Activated CD8-positive, alpha-beta memory T cell treated with anti-CD3 and anti-CD28 coated beads, Interleukin-2, amount 50 U/mL, for 1 hour (primary cell): ENCODE data around the gene MAPK14.
"Not testable (repeated sequence)": the region's sequence is repeated elsewhere in the genome, so short reads cannot be mapped to it uniquely, and the experiment has no call there.

ENCODE experiments used
- DNase-seq: peaks from one replicate; pipeline ENCODE4 v3.0.0-alpha.2; 2020; ENCODE audit errors: extremely low read depth

MAPK14 gene

DNA sequence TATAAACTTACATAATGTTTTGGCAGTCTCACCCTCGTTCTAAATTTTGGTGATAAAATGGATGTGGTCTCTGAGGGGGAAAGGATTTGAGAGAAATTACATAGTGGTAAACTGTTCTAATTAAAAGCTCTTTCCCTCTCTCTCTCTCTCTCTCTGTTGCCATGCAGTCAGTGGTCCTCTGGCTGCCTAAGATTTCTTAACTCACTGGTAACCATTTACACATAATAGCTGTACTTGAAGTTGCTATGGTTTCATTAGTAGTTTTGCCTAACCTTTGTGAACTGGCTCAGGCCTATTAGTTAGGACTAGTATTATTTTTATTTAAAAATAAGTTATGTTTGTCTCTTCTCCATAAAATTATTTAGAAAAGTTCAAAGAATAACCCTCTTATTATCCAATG lies 42.0 kb downstream of the MAPK14 start:
- no peak for DNase-seq

DNA sequence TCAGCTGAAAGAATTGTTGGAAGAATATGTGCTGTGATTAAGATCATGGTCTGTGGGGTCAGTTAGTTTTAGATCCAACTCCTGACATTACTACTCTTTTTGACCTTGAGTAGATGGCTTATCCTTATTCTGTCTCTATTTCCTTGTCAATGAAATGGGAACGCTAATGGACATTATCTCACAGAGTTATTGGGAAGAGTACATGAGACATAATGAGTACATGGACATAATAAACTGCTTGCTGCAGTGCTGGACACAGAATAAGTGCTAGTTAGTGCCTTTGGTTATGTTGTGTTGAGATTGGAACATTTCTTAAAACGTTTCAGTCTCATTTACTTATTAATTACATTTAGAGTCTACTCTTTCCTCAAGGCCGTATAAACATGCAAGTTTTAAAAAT lies 42.6 kb downstream of the MAPK14 start:
- no peak for DNase-seq

DNA sequence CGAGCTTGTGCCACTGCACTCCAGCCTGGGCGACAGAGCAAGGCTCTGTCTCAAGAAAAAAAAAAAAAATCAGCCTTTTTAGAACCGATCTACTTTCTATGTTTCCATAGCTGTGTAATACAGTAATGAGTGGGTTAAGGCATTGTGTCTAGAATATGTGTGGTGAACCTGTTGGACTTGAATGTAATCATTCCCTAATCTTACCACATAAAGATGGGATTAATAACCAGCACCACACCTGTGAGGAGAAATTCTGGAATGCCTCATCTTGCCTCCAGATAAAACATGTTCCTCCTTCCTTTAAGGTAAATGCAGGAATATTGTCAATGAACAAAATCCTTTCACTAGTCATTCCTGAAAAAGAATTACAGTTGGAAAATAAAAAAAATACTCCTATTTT lies 43.7 kb downstream of the MAPK14 start:
- DNase-seq: no peak

DNA sequence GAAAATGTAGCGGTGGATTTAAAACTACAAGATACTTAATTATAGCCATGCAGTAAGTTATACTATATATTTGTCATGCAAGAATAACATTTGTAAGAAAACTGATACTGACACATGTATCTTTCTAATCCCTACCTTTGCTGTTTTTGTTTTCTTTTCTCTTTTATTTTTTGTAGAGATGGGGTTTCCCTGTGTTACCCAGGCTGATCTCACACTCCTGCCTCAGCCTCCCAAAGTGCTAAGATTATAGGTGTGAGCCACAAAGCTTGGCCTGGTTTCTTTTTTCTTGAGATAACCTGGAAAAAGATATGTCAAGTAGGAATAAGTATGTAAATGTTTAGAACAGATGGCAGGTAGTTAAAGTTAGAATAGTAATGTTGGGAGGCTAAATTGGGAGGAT lies 44.1 kb downstream of the MAPK14 start:
- DNase-seq: no peak

DNA sequence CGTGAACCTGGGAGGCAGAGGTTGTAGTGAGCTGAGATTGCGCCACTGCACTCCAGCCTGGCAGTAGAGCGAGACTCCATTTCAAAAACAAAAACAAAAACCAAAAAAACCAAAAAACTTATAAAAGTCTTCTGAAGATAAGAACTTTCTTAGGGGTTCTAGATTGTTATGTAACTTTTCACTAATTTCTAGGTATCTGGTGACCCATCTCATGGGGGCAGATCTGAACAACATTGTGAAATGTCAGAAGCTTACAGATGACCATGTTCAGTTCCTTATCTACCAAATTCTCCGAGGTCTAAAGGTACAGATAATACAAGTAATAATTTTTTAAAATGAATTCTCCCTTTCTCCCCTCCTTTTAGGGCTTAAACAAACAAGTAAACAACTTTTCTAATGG lies 45.1 kb downstream of the MAPK14 start:
- DNase-seq: no peak

DNA sequence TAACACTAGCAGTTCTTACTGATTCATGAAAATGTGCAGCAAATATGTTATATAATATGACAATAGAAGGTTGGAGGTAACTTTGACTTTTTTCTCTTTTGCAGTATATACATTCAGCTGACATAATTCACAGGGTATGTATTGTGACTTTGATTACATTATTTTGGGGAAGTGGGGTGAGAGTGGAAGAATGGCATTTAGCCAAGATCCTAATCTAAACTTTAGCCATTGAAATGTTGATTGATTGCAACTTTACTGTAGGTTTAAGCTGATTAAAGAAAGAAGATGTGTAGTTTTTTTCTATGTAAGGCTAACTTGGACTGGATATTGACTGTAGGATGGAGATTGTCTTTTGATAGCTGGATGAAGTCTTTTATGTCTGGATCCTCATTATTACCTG lies 46.0 kb downstream of the MAPK14 start:
- DNase-seq: no peak

DNA sequence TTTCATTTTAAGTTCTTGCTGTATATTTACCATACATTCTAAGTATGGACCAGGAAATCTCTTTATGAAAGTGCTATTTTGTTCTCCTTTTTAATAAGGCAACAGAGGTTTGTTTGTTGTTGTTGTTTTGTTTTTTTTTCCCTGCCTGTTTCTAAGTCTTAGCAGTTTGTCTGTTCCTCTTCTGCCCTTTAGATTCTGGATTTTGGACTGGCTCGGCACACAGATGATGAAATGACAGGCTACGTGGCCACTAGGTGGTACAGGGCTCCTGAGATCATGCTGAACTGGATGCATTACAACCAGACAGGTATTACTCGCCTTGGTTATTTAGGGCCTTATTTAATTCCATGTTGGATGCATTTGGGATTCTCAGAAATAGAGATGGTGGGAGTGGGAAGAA lies 48.0 kb downstream of the MAPK14 start:
- no peak for DNase-seq

DNA sequence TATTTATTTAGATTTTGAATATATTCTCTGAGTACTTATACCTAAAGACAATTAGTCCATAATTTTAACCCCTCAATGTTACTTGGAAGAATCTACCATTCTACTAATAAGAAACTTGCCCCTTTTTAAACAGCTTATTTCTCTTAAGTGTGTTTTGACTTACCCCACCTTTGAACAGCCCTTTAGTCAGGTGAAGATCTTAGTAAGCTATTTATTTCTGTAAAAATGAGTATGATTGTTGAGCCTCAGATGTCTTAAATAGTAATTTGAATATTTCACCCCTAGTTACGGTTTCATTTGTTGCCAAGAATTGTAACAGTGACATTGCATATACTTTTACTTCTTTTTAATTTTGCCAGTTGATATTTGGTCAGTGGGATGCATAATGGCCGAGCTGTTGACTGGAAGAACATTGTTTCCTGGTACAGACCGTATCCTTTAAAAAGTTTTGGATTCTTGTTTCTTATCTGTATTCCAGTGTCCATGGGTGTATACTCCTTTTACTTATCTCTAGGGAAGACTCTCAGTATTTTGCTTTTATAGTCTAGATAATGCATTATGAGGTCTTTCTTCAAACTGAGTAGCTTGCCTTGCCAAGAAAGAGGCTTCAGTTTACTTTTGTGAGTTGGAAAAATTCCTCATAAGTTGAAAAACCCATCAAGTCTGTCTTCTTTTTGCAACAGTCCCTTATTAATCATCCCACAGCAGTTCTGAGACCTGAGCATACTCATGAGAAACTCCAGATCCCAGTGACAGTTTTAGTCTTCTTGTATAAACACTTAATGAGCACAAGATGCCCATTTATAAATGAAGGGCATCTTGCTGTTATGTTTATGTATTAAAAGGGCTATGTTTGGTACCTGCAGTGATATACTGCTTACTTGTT lies 48.8 kb downstream of the MAPK14 start:
- DNase-seq: no peak

DNA sequence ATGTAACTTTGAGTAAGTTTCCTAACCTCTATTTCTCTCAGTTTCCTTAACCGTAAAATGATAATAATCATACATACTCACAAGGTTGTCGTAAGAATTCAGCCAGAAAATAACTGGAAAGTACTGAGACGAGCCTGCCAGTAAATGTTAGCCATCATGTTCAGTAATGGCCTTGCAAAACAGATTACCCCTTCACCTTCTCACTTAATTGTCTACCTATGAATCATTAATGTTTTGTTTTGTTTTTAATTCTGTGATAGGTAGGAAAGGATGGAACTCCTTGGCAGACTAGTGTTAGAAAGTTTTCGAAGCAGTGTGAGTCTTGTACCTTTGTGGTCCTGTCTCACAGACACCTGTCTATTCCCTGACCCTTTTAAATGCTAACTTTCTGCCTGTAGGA lies 50.6 kb downstream of the MAPK14 start:
- no peak for DNase-seq

DNA sequence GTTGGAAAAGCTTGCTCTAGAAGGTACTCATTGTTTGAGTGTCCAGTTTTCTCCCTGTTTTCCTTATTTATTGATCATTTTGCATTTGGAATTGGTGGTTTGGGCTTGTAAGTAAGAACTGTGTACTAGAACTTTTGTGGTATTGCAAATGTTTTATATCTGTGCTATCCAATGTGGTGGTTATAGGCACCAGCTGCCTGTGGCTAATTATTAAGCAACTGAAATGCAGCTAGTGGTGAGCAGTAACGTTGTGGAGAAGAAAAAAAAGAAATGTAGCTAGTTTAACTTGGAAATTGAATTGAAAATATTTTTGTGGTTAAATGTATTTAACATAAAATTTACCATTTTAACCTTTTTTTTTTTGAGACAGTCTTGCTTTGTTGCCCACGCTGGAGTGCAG lies 52.0 kb downstream of the MAPK14 start:
- no peak for DNase-seq

DNA sequence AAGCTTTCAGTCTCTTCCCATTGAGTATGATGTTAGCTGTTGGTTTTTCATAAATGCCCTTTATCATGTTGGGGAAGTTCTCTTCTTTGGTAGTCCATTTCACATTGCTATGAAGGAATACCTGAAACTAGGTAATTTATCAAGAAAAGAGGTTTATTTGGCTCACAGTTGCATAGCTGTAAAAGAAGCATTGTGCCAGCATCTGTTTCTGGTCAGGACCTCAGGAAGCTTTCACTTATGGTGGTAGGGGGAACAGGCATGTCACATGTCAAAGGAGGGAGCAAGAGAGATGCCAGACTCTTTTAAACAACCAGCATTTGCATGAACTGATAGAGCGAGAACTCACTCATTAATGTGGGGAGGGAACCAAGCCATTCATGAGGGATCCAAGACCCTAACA lies 54.7 kb downstream of the MAPK14 start:
- DNase-seq: no peak

DNA sequence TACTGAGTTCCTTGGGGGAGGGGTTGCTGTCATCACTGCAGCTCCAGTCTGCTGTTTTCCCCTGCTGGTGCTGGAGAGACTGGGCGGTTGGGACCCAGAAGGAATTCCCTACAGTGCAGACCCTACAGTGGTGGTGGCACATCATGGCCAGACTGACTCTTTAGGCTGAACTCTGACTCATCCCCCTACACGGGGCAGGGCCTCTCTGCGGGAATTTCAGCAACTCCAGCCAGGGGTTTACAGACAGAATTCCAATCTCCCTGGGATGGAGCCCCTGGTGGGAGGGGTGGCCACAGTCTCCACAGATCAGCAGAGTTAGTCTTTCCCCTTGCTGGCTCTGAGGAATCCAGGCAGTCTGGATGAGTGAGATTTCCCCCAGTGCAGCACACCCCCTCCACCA lies 55.8 kb downstream of the MAPK14 start:
- no peak for DNase-seq

DNA sequence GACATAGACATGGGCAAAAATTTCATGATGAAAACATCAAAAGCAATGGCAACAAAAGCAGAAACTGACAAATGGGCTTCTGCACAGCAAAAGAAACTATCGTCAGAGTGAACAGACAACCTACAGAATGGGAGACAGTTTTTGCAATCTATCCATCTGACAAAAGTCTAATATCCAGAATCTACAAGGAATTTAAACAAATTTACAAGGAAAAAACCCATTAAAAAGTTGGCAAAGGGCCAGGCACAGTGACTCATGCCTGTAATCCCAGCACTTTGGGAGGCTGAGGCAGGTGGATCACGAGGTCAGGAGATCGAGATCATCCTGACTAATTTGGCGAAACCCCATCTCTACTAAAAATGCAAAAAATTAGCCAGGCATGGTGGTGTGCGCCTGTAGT lies 60.6 kb downstream of the MAPK14 start:
- not testable (repeated sequence) for DNase-seq

DNA sequence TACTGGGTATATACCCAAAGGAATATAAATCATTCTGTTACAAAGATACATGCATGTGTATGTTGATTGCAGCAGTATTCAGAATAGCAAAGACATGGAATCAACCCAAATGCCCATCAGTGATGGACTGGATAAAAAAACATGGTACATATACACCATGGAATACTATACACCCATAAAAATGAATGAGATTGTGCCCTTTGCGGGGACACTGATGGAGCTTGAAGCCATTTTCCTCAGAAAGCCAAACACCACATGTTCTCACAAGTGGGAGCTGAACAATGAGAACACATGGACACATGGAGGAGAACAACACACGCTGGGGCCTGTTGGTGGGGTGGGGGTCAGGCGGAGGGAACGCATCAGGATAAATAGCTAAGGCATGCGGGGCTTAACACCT lies 61.4 kb downstream of the MAPK14 start:
- no peak for DNase-seq

DNA sequence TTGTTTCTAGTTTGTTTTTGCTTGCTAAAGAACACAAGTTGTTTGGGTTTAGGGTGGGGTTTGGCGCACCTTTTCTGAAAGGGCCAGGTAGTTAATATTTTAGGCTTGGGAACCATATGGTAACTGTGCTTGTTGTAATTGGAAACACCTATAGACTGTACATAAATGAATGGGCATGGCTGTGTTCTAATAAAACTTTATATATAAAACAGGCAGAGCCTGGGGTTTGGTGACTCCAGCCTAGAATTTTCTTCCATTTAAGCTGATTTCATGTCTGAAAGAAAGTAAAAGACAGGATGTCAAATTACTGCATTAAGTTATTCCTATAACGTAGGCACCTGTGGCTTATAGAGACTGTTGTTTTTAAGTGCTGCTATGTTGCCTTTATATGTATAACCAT lies 66.6 kb downstream of the MAPK14 start:
- DNase-seq: no peak

DNA sequence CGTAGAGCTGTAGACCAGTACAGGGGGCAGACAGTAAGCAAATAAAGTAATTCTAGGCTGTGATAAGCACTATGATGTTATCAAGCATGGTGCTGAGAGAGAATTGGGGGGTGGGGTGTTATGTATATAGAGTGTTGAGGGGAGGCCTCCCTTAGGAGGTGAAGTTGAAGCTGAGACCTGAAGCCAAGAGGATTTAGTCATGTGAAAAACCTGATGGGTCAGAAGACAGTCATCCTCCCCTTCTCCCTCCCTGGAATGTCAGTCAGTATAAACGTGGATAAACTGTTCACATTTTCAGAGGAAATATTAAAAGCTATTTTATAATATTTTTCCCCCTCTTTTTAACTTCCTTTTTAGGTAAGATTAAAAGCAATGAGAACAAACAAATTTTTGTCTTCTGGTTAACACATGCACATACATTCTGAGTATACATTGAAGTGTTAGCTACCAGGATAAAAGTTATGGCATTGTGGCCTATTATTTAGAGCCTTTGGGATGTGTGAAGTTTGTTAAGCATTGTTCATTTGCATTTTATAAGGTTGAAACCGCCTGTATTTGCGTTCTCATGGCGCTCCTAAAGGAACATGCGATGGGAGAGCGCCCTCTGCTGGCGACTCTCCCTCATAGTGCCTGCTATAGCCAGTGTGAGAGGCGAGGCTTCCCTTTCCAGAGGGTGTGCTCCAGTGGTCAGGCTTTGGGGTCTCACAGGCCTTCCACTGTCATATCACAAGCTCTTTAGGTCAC lies 67.3 kb downstream of the MAPK14 start:
- peak; percentile 47 for DNase-seq

DNA sequence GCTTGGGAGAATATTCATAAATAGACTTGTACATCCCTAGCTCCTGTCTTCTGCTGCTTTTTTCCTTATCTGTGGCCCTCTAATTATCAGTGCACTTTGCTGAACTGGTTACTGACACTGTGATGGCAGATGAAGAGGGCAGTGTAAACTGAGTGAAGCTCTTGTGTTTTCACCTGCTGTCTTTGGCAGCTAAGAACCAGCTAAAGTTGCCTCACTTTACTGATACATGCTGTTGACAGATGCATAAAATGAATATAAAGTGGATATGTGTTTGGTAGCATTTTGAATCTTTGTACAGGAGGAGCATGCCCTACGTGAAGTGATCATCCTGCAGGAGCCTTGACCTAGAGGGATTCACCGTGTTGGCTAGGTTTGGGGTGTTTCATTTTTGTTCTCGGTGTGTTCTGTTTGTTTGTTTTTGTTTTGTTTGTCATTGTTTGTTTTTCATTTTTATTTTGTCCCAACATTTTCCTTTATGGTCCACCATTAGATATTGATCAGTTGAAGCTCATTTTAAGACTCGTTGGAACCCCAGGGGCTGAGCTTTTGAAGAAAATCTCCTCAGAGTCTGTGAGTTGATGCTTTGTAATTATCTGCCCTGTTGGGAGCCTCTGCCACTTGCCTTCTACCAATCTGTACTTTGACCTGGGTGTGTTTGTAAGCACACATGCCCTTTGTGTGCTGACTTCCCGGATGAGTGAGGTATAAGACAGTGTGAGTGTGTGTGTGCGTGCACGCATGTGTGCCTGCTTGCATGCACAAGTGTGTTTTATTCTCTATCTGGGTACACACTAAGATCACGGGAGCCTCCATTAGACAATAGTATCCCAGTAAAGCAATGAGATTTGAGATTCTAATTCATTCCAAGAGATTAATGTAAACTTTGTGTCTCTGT lies 68.1 kb downstream of the MAPK14 start:
- DNase-seq: no peak

DNA sequence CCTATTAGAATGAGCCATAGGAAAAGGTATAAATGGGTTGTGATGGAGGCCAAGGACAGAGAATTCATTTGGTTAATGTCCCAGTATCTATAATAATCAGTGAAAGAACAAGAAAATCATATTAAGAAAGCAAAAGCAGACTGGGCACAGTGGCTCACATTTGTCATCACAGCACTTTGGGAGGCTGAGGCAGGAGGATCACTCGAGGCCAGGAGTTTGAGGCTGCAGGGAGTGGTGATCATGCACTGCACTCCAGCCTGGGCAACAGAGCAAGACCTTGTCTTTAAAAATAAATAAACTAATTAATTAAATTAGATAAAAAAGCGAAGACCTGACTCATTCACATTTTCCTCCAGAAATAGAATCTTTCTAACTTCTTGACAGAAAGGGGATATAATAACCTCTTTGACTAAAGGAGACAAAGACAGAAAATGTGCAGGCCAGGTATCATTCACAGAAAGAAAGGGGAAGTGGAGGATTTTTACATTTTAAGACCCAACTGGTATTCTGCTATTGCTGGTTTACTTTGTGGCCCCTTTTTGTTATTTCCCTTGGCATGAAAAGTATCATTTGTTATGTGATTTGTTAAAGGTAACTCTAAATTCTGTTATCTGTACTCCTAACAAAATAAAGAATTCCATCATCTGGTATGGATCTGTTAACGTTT lies 70.8 kb downstream of the MAPK14 start:
- DNase-seq: no peak

DNA sequence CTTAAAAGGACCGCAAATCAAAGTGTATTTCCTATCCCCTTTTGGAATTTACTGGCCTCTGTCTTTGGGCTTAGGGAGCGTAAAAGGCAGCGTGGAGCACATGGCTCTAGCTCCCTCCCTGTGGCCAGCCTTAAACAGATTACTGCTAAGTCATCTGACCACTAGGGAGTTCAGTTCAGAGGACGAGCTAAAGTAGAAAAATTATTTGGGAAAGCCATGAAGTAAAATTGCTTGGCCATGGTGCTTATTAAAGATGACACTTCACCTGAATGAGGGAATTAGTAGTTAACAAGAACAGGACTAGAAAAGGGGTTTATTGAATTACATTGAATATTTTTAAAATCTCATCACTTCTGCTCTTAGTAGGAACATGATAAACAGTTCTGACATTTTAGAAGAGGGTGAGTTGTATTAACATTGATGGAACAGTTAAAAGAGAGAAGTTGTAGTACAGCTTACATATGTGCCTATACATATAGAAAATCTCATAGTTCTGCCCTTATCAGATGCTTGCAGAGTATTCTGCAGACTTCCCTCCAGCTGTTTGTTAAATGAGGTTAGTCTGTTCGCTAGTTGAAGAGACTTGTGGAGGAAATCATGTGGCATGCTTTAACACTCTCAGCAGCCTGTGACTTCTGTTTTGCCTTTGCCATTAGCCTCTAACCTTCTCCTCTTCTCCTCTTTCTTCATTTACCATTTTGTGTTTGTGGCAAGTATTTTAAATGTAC lies 71.5 kb downstream of the MAPK14 start:
- no peak for DNase-seq

DNA sequence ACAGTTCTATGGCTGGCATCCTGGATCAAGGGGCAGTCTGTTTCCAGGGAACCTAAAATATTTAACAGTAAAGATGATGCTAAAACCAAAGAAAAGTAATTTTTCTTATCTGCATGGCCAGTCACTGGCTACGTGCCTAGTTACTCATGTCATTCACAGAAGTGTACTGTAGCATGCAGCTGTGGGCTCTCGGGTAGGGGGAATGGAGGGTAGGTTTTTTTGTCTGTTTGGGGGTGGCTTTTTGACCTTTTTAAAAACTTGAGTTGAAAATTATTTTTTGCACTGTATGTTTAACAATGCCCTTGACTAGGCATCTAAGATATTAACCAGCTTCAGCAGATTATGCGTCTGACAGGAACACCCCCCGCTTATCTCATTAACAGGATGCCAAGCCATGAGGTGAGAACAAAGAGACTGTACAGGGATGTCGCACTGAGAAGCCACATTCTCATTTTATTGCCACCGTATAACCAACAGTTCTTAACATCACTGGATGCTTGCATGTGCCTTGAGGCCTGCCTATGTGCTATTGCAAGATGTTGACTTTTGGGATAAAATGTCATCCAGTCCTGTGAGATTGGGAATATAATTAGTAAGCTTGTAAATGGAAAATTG lies 72.4 kb downstream of the MAPK14 start:
- DNase-seq: no peak

DNA sequence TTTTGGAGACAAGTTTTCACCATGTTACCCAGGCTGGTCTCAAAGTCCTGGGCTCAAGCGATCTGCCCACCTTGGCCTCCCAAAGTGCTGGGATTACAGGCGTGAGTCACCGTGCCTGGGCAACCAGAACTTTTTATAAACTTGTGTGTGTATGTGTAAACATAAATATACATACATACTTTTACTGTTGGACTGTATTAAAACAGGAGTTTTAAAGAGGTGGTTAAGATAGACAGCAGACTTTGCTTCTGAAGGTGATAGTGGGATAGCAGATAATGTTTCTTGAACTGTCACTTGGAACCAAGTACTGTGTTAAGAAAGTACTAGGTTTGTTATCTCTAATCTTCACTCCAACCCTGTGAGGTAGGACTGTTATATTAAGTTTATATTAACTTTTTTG lies 74.1 kb downstream of the MAPK14 start:
- no peak for DNase-seq
